SU-DHL-6 (cell line): ENCODE results near the gene LIN28A.

Experiments used
- H2AFZ ChIP-seq: fragments of 200-600 bp; sonication (generic); 2 replicates; pipeline ENCODE4 v1.6.1; 2014; ENCODE audit warnings: low read depth, mild to moderate bottlenecking, moderate library complexity, mixed read lengths, antibody characterized with exemption, low read length; ENCODE audit not compliant: severe bottlenecking
- H3F3A ChIP-seq: fragments of 200-600 bp; shearing (Covaris generic); 2 replicates; pipeline ENCODE4 v1.6.0; 2016; ENCODE audit warnings: antibody characterized with exemption, mild to moderate bottlenecking; ENCODE audit not compliant: insufficient read depth
- H3K27ac ChIP-seq: fragments of 200-600 bp; sonication (generic); 2 replicates; pipeline ENCODE4 v1.5.1; 2016; ENCODE audit warnings: low read depth, mild to moderate bottlenecking, low read length, moderate library complexity, mixed read lengths
- H3K27me3 ChIP-seq: fragments of 200-600 bp; sonication (generic), shearing (Covaris generic); 2 replicates; pipeline ENCODE4 v1.6.0; 2014; ENCODE audit warnings: mild to moderate bottlenecking, low read length
- H3K36me3 ChIP-seq: fragments of 200-600 bp; sonication (generic); 2 replicates; pipeline ENCODE4 v1.6.1; 2014; ENCODE audit warnings: mild to moderate bottlenecking, low read length, mixed read lengths
- H3K4me2 ChIP-seq: fragments of 300-600, 200-600 bp; shearing (Covaris generic), sonication (generic); 2 replicates; pipeline ENCODE4 v1.6.0; 2014; ENCODE audit warnings: low read length, low read depth, mild to moderate bottlenecking; ENCODE audit not compliant: poor library complexity, severe bottlenecking
- H3K4me3 ChIP-seq: fragments of 200-600 bp; sonication (generic); 2 replicates; pipeline ENCODE4 v1.5.1; 2014; ENCODE audit warnings: antibody characterized with exemption, low read length, mild to moderate bottlenecking, mixed read lengths; ENCODE audit not compliant: insufficient read depth, poor library complexity, severe bottlenecking
- H3K79me2 ChIP-seq: fragments of 200-600 bp; sonication (generic); 2 replicates; pipeline ENCODE4 v1.6.1; 2014; ENCODE audit warnings: mild to moderate bottlenecking, low read length, moderate library complexity; ENCODE audit not compliant: insufficient read depth
- H3K9ac ChIP-seq: fragments of 200-600 bp; sonication (generic); 2 replicates; pipeline ENCODE4 v1.7.0; 2014; ENCODE audit warnings: mild to moderate bottlenecking, low read length
- H3K9me2 ChIP-seq: fragments of 200-600 bp; sonication (generic); replicated peaks from 2 replicates; pipeline ENCODE4 v1.6.1; 2014; ENCODE audit warnings: low read length; ENCODE audit not compliant: insufficient read depth
- H3K9me3 ChIP-seq: fragments of 200-600 bp; sonication (generic); 2 replicates; pipeline ENCODE4 v1.6.1; 2014; ENCODE audit warnings: low read length, mixed read lengths; ENCODE audit not compliant: insufficient read depth
- H4K20me1 ChIP-seq: fragments of 200-600 bp; sonication (generic); 2 replicates; pipeline ENCODE4 v1.6.1; 2014; ENCODE audit warnings: low read depth, mild to moderate bottlenecking, antibody characterized with exemption, low read length, moderate library complexity, mixed read lengths
- CTCF ChIP-seq: fragments of 200-600 bp; sonication (generic); IDR thresholded peaks from one replicate; pipeline ENCODE4 v1.5.1; 2017; ENCODE audit warnings: antibody characterized with exemption, mild to moderate bottlenecking, low read length, moderate library complexity; ENCODE audit not compliant: insufficient read depth, poor library complexity, severe bottlenecking
- EZH2phosphoT487 ChIP-seq: fragments of 200-600 bp; sonication (generic), shearing (Covaris generic); conservative IDR thresholded peaks from 2 replicates; pipeline ENCODE4 v1.6.1; 2018; ENCODE audit warnings: mild to moderate bottlenecking, antibody characterized with exemption, low read length, moderate library complexity, mixed read lengths

Gene LIN28A

GRCh38 chr1:26368006-26368405, 42.6 kb upstream of the LIN28A start:
- no peak overlapping the region for H3K9ac ChIP-seq
- no peak overlapping the region for H3K27ac ChIP-seq
- no peak overlapping the region for H2AFZ ChIP-seq
- no peaks in the 10 kb centered on the region for H3F3A ChIP-seq
- no peaks in the 10 kb centered on the region for H3K36me3 ChIP-seq
- no peak overlapping the region for H3K4me2 ChIP-seq
- no peaks in the 10 kb centered on the region for H4K20me1 ChIP-seq
- H3K79me2 ChIP-seq, result no peaks in the 10 kb centered on the region
- no peak overlapping the region for H3K4me3 ChIP-seq
- no peaks in the 10 kb centered on the region for H3K9me3 ChIP-seq
- no peaks in the 10 kb centered on the region for H3K9me2 ChIP-seq
- H3K27me3 ChIP-seq, result no peaks in the 10 kb centered on the region
- TF ChIP-seq EZH2phosphoT487, result no peak
- no peak for TF ChIP-seq CTCF

- Histone ChIP-seq H3K4me3 (no peak overlapping the region), H3K79me2 (no peaks in the 10 kb centered on the region)
Measured at GRCh38 chr1:26368486-26368885, 42.1 kb upstream of the LIN28A start.

GRCh38 chr1:26370591-26371382, 39.8 kb upstream of the LIN28A start:
- no peaks in the 10 kb centered on the region for H3K27me3 ChIP-seq
- TF ChIP-seq CTCF, result no peak
- no peak for TF ChIP-seq EZH2phosphoT487
- H3K9me2 ChIP-seq, result no peaks in the 10 kb centered on the region
- no peaks in the 10 kb centered on the region for H3F3A ChIP-seq
- no peak overlapping the region for H3K9ac ChIP-seq
- H3K36me3 ChIP-seq, result no peaks in the 10 kb centered on the region
- H4K20me1 ChIP-seq, result no peaks in the 10 kb centered on the region
- H3K4me2 ChIP-seq, result no peak overlapping the region
- H3K4me3 ChIP-seq, result no peak overlapping the region
- H2AFZ ChIP-seq, result no peak overlapping the region
- H3K79me2 ChIP-seq, result no peaks in the 10 kb centered on the region
- no peaks in the 10 kb centered on the region for H3K9me3 ChIP-seq
- H3K27ac ChIP-seq, result no peak overlapping the region

More at GRCh38 chr1:26368486-26368885, 42.1 kb upstream of the LIN28A start:
- Histone ChIP-seq H2AFZ (no peak overlapping the region), H3K27ac (no peak overlapping the region), H3K9ac (no peak overlapping the region), H3K9me3 (no peaks in the 10 kb centered on the region), H3K36me3 (no peaks in the 10 kb centered on the region), H4K20me1 (no peaks in the 10 kb centered on the region), H3K27me3 (no peaks in the 10 kb centered on the region), H3K4me2 (no peak overlapping the region), H3F3A (no peaks in the 10 kb centered on the region), H3K9me2 (no peaks in the 10 kb centered on the region)
- TF ChIP-seq EZH2phosphoT487 (no peak), CTCF (no peak)
